Measurements from ENCODE around the gene CHD3. TPM values are rescaled to one million over a fixed set of nuclear protein-coding genes. Genes with fewer than 3 reads are reported as not detected.
A peak's percentile ranks its signal among the peaks of the same experiment; 100 is the strongest.

CHD3 gene
- total RNA-seq, 6 donors from 2014 or later = 68.1 to 183 (median 91.3) TPM

DNA sequence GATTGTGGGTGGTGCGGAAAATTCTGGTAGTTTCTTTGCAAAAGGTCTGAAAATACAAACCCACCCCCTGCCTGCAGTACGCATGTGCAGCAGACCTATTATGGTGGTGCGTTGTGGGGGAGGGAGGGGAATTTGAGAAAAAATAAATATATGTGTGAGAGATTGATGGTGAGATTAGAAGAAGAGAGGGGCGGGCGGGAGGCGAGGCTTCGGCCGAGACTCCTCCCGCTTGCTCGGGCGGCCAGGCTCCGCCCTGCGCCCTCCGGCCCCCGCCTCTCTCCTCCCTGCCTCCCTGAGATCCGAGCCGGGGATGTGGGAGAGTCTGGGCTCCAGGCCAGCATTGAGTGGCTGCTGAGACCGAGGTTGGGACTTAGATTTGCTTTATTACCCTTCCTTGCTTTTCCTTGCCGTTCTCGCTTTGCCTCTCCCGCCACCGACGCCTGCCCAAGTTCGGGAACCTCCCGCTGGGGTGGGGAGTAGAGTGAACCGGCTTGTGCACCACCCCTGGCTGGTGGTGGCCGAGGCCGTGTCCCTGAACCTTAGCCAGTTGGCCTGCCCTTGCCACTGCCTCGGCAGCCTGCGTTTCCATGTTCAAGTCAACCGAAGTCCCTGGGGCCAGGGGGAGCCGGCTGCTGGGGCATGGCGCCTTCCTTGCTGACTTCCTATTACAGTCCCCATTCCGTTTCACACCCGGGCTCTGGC, 956 bp upstream of the CHD3 start:
- ATAC-seq (ENCODE audit: low FRiP score in 2 of 2) = peak; percentile 92 to 94
- Histone ChIP-seq H3K36me3 (peaks cover 0 to 22% (median 10%) of the 10 kb centered on the region in 4 donors), H3K4me1 (peaks cover 41 to 57% (median 51%) of the 10 kb centered on the region in 4 donors), H3K4me3 (peak overlapping the region; percentile 34 to 96 (median 73)), H3K9me3 (no peaks in the 10 kb centered on the region), H3K27me3 (no peaks in the 10 kb centered on the region), H3K27ac (peak overlapping the region; percentile 89 to 96 (median 92))
- peak; percentile 95 to 96 for DNase-seq
- WGBS, 2 donors = 0 to 1% methylated on average over 25 to 35 of the region's 35 CpGs
- TF ChIP-seq, protein P1, sequence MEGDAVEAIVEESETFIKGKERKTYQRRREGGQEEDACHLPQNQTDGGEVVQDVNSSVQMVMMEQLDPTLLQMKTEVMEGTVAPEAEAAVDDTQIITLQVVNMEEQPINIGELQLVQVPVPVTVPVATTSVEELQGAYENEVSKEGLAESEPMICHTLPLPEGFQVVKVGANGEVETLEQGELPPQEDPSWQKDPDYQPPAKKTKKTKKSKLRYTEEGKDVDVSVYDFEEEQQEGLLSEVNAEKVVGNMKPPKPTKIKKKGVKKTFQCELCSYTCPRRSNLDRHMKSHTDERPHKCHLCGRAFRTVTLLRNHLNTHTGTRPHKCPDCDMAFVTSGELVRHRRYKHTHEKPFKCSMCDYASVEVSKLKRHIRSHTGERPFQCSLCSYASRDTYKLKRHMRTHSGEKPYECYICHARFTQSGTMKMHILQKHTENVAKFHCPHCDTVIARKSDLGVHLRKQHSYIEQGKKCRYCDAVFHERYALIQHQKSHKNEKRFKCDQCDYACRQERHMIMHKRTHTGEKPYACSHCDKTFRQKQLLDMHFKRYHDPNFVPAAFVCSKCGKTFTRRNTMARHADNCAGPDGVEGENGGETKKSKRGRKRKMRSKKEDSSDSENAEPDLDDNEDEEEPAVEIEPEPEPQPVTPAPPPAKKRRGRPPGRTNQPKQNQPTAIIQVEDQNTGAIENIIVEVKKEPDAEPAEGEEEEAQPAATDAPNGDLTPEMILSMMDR (IDR thresholded peaks at IDR 0.05) = no peak
- peak; percentile 39 to 50 for TF ChIP-seq POLR2AphosphoS5 (IDR thresholded peaks at IDR 0.05)
- no peak for TF ChIP-seq EP300 (IDR thresholded peaks at IDR 0.05)
- TF ChIP-seq POLR2A (IDR thresholded peaks at IDR 0.05) = peak in 2 of 4 donors; percentile 57 to 61

DNA sequence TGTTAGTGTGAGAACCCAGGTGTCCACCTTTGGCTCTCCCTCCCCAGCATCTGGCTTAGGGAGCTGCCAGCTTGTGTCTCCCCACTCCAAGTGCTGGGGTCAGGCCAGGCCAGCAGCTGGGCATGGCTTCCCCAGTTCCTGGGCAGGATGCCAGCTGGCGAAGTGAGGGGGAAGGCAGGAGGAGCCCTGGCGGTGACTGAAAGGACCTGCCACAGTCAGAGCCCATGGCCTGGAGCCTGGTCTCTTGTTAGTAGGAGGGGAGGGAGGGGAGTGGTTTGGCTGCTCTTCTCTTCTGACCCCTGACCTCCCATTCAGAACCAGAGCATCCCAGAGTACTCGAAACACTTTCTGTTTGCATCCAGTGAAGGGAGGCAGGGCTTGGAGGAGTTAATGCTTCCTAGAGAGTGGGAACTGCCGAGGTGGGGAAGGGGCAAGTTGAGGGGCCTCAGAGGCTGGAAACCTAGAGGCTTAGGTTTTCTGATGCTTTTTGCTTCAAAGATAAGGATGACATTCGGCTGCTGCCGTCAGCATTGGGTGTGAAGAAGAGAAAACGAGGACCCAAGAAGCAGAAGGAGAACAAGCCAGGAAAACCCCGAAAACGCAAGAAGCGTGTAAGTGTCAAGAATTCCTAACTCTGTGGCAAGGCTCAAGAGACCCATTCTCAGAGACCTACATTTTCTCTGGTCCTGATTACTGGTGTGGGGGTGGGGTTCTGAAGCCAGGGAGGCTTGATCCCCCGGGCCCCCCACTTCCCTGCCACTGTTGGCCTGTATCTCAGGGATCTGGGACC, 772 bp downstream of the CHD3 start:
- peak; percentile 90 to 98 for DNase-seq
- Histone ChIP-seq H3K27me3 (no peaks in the 10 kb centered on the region), H3K4me3 (peak overlapping the region in 1 of 4 donors; percentile 96), H3K27ac (peak overlapping the region; percentile 89 to 96 (median 92)), H3K36me3 (peaks cover 9 to 38% (median 22%) of the 10 kb centered on the region in 4 donors), H3K9me3 (no peaks in the 10 kb centered on the region), H3K4me1 (peaks cover 39 to 50% (median 47%) of the 10 kb centered on the region in 4 donors)
- TF ChIP-seq POLR2AphosphoS5 (IDR thresholded peaks at IDR 0.05) (peak; percentile 89 to 93), POLR2A (IDR thresholded peaks at IDR 0.05) (peak in 1 of 4 donors; percentile 43), EP300 (IDR thresholded peaks at IDR 0.05) (peak in 1 of 4 donors; percentile 82)
- TF ChIP-seq, protein P1 (IDR thresholded peaks at IDR 0.05) = peak; percentile 45 to 90 (median 82)
- ATAC-seq (ENCODE audit: low FRiP score in 2 of 2) = peak; percentile 73 to 90
- 28 to 29% methylated on average over 9 to 11 of the region's 11 CpGs for WGBS, 2 donors

DNA sequence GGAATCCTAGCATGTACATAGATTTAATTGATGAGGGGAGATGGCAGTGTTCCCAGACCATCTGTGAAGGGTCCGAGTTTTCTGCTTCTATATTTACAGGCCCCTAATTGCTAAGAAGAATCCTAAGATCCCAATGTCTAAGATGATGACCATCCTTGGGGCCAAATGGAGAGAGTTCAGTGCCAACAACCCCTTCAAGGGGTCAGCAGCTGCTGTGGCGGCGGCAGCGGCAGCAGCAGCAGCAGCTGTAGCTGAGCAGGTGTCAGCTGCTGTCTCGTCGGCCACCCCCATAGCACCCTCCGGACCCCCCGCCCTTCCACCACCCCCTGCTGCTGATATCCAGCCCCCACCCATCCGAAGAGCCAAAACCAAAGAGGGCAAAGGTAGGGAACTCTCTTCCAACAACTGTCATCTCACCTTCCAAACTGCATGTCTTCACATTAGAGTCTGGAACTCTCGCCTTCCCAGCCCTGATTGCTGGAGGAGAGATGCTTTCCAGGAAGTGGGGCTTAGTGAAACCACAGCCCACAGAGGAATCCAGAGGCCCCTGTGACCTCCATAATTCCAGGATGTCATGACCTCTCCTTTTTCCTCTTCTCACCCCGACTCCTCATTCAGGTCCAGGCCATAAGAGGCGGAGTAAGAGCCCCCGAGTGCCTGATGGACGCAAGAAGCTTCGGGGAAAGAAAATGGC, 4.7 kb downstream of the CHD3 start:
- WGBS, 2 donors = 82 to 89% methylated on average over 15 of the region's 15 CpGs
- Histone ChIP-seq H3K27ac (no peak overlapping the region), H3K4me1 (peaks cover 19 to 22% (median 20%) of the 10 kb centered on the region in 4 donors), H3K9me3 (no peaks in the 10 kb centered on the region), H3K27me3 (no peaks in the 10 kb centered on the region), H3K36me3 (peaks cover 21 to 75% (median 51%) of the 10 kb centered on the region in 4 donors), H3K4me3 (no peak overlapping the region)
- ATAC-seq (ENCODE audit: low FRiP score in 2 of 2) (no peak), DNase-seq (no peak)
- no peak for TF ChIP-seq POLR2A (IDR thresholded peaks at IDR 0.05)
- no peak for TF ChIP-seq POLR2AphosphoS5 (IDR thresholded peaks at IDR 0.05)
- TF ChIP-seq, protein P1 (IDR thresholded peaks at IDR 0.05) = no peak
- TF ChIP-seq EP300 (IDR thresholded peaks at IDR 0.05) = no peak

DNA sequence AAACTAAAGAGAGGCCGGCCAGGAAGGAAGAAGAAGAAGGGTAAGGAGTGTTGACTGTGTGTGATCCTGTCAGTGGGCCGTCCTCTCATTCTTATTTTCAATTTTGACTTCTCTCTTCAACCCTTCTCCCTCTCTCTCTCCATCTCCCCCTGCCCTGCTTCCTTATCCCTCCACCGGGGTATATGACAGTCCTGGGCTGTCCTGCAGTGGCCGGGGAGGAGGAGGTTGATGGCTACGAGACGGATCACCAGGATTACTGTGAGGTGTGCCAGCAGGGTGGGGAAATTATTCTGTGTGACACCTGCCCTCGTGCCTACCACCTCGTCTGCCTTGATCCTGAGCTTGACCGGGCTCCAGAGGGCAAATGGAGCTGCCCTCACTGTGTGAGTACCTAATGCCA, 5.6 kb downstream of the CHD3 start:
- H3K4me1 ChIP-seq = peaks cover 10 to 13% (median 11%) of the 10 kb centered on the region in 4 donors
- 90 to 92% methylated on average over 9 of the region's 9 CpGs for WGBS, 2 donors
- no peak overlapping the region for H3K4me3 ChIP-seq
- no peaks in the 10 kb centered on the region for H3K9me3 ChIP-seq
- H3K27me3 ChIP-seq = no peaks in the 10 kb centered on the region
- DNase-seq (no peak), ATAC-seq (ENCODE audit: low FRiP score in 2 of 2) (no peak)
- no peak for TF ChIP-seq POLR2A (IDR thresholded peaks at IDR 0.05)
- TF ChIP-seq, protein P1 (IDR thresholded peaks at IDR 0.05) = no peak
- no peak for TF ChIP-seq EP300 (IDR thresholded peaks at IDR 0.05)
- no peak for TF ChIP-seq POLR2AphosphoS5 (IDR thresholded peaks at IDR 0.05)
- no peak overlapping the region for H3K27ac ChIP-seq
- H3K36me3 ChIP-seq = peaks cover 24 to 84% (median 60%) of the 10 kb centered on the region in 4 donors
